B cell (primary cell): ENCODE results near the gene CDH13. TPM values are rescaled to one million over a fixed set of nuclear protein-coding genes. Genes with fewer than 3 reads are reported as not detected.

ENCODE experiments used
- ATAC-seq: fragments of 200-7000 bp; cut with Tn5 transposase; one replicate; pipeline ENCODE4 v1.10.0; 2021; ENCODE audit warnings: low read depth, mild to moderate bottlenecking, moderate number of reproducible peaks, moderate library complexity
- CTCF ChIA-PET: fragments of 350-600 bp; sonication (Branson Sonifier 250); formaldehyde crosslinking; loops from one replicate; lab custom pipeline; 2021; ENCODE audit warnings: antibody characterized with exemption, inconsistent platforms; lab: Charles Lee
- POLR2A ChIA-PET: fragments of 350-600 bp; sonication (Branson Sonifier 250); formaldehyde crosslinking; loops from one replicate; lab custom pipeline; 2021; ENCODE audit warnings: antibody characterized with exemption; lab: Charles Lee
- DNase-seq: peaks from one replicate; pipeline ENCODE4 v3.0.0; 2013
- H2AFZ ChIP-seq: 2 replicates; pipeline ENCODE4 v1.6.1; 2012; ENCODE audit warnings: mild to moderate bottlenecking, low read depth, low read length; ENCODE audit not compliant: insufficient read depth, poor library complexity, severe bottlenecking
- H3K27ac ChIP-seq, 2 donors: 1 replicate in 1 of 2; 2 replicates in 1 of 2; pipeline ENCODE4 v1.5.1; 2012 to 2013; ENCODE audit warnings: low read length in 2 of 2, mild to moderate bottlenecking in 2 of 2, moderate library complexity in 1 of 2
- H3K27me3 ChIP-seq, 4 experiments: fragments of 200-600 bp in 1 of 4; sonication (generic) in 1 of 4; replicated peaks in 1 of 4; 1 replicate in 2 of 4; 2 replicates in 2 of 4; pipeline versions ENCODE4 v1.6.1 to v1.7.0; 2013 to 2016; ENCODE audit warnings: low read length in 3 of 4, mild to moderate bottlenecking in 2 of 4, mixed read lengths in 1 of 4, moderate library complexity in 1 of 4; ENCODE audit not compliant: insufficient read depth in 4 of 4, control insufficient read depth in 3 of 4; ENCODE audit errors: control extremely low read depth in 1 of 4
- H3K36me3 ChIP-seq, 2 experiments: replicated peaks in 1 of 2; 1 replicate in 1 of 2; 2 replicates in 1 of 2; pipeline versions ENCODE4 v1.6.1 to v1.7.1; 2013; ENCODE audit warnings: low read length in 1 of 2; ENCODE audit not compliant: insufficient read depth in 2 of 2, control insufficient read depth in 1 of 2; ENCODE audit errors: control extremely low read depth in 1 of 2, extremely low read depth in 1 of 2
- H3K4me1 ChIP-seq, 2 donors: fragments of 200-600 bp in 1 of 2; sonication (generic) in 1 of 2; 1 replicate in 1 of 2; 2 replicates in 1 of 2; pipeline versions ENCODE4 v1.5.1 to v1.6.1; 2013 to 2017; ENCODE audit warnings: low read length in 2 of 2; ENCODE audit not compliant: control insufficient read depth in 2 of 2, insufficient read depth in 2 of 2
- H3K4me2 ChIP-seq: replicated peaks from 2 replicates; pipeline ENCODE3; 2012; ENCODE audit warnings: mild to moderate bottlenecking, low read depth, low read length; ENCODE audit not compliant: poor library complexity, severe bottlenecking
- H3K4me3 ChIP-seq, 5 experiments: fragments of 200-600 bp in 1 of 5; sonication (generic) in 1 of 5; 1 replicate in 3 of 5; 2 replicates in 2 of 5; pipeline versions ENCODE4 v1.5.1 to v1.7.0; 2011 to 2016; ENCODE audit warnings: low read length in 4 of 5, mild to moderate bottlenecking in 4 of 5, low read depth in 2 of 5, control low read depth in 1 of 5, moderate library complexity in 1 of 5; ENCODE audit not compliant: insufficient read depth in 1 of 5; ENCODE audit errors: control extremely low read depth in 1 of 5, extremely low read depth in 1 of 5
- H3K79me2 ChIP-seq: fragments of 200-600 bp; sonication (generic); one replicate; pipeline ENCODE4 v1.6.0; 2016; ENCODE audit warnings: low read length; ENCODE audit not compliant: control insufficient read depth, insufficient read depth
- H3K9ac ChIP-seq: fragments of 200-600 bp; sonication (generic); 2 replicates; pipeline ENCODE4 v1.6.1; 2017; ENCODE audit warnings: mild to moderate bottlenecking, low read length, moderate library complexity
- H3K9me3 ChIP-seq, 3 donors: one replicate each; pipeline versions ENCODE4 v1.6.1 to v1.7.1; 2013; ENCODE audit warnings: low read length in 2 of 3; ENCODE audit not compliant: control insufficient read depth in 2 of 3, insufficient read depth in 1 of 3; ENCODE audit errors: control extremely low read depth in 1 of 3
- H4K20me1 ChIP-seq: 2 replicates; pipeline ENCODE4 v1.6.0; 2012; ENCODE audit warnings: mild to moderate bottlenecking, low read length; ENCODE audit not compliant: insufficient read depth, control insufficient read depth, poor library complexity, severe bottlenecking
- H3K27ac Mint-ChIP-seq: one replicate; pipeline ENCODE4 v1.8.0; 2021; ENCODE audit warnings: mixed read lengths
- H3K27me3 Mint-ChIP-seq: one replicate; pipeline ENCODE4 v1.8.0; 2021; ENCODE audit warnings: mixed read lengths
- H3K4me1 Mint-ChIP-seq: one replicate; pipeline ENCODE4 v1.8.0; 2021; ENCODE audit warnings: mixed read lengths
- H3K4me3 Mint-ChIP-seq: one replicate; pipeline ENCODE4 v1.8.0; 2021; ENCODE audit warnings: mixed read lengths
- H3K9me3 Mint-ChIP-seq: one replicate; pipeline ENCODE4 v1.8.0; 2022; ENCODE audit warnings: mixed read lengths; ENCODE audit not compliant: insufficient read depth
- EZH2 ChIP-seq: IDR thresholded peaks from 2 replicates; pipeline ENCODE4 v1.6.1; 2012; ENCODE audit warnings: borderline replicate concordance, low read depth, mild to moderate bottlenecking, moderate library complexity, low read length; ENCODE audit not compliant: insufficient read depth, poor library complexity, severe bottlenecking
- whole genome bisulfite sequencing: methylation state at CpG from one replicate; pipeline ENCODE4 v1.1.5; 2013; ENCODE audit warnings: missing lambda C conversion rate; ENCODE audit not compliant: insufficient coverage; 5-methylcytosine and 5-hydroxymethylcytosine counted together
- intact Hi-C: fragments of 100-400 bp; cut with micrococcal nuclease; formaldehyde crosslinking; loops from one replicate; pipeline ENCODE4 v1.10.0; 2022
- polyA plus RNA-seq: library from polyadenylated mRNA; depleted of rRNA; stranded (reverse); fragments of >200 nt; gene quantifications from 2 replicates; pipeline ENCODE4 v1.2.3, GENCODE V29; 2012
- total RNA-seq, 2 donors: library from RNA; stranded (reverse); fragments of 120-200 nt in 1 of 2; gene quantifications; 1 replicate in 1 of 2; 2 replicates in 1 of 2; pipeline versions ENCODE4 v1.2.3 to v1.2.4, GENCODE V29; 2013 to 2022
- TF ChIP-seq, protein P1 (sequence below): fragments of 200-600 bp; IDR thresholded peaks from one replicate; pipeline ENCODE4 v1.8.0; 2022; ENCODE audit warnings: antibody characterized with exemption, mild to moderate bottlenecking

Gene CDH13
- total and polyA plus RNA-seq, 2 donors (not counting 1 experiment from before 2014, with no cell fraction given) = not detected

DNA sequence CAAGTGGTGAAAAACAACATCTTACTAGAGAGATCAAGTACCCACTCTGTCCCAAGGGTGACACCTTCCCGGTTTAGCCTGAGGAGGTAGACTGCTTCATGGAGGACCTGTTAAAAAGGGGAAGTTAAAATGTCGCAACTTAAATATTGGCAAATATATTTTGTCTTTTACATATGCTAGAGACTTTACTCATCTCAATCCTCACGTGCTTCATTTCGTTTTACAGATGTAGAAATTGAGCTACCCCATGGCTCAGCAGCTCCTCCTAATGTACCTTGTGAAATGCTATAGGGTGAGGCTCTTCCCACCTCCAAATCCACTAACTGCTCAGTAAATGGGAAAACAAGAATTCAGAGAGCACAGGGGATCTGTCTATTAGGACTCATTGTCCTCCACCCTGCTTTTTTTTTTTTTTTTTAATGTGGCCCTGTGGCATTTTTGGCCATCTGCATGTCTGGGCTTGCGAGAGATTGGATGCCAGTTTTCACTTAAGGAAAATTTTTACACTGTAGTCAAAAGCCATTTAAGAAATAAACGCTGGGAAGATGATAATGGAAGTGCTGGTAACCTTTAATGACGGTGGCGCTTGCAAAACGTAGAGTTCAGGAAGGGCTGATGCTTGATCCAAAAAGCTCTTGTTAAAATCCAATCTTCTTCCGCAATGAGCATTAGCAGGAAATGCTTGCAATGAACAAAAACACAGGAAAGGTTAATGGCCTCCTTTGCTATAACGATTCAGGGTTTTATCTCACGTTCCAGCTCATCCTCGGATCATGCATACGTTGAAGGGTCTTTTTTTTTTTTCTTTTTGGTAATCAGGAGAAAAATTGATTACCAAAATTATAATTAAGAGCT, 1220.8 kb downstream of the CDH13 start:
- Histone ChIP-seq H3K27me3 (no peaks in the 10 kb centered on the region), H3K9me3 (peaks cover 0 to 3% (median 0%) of the 10 kb centered on the region in 3 donors), H3K27ac (no peak overlapping the region), H3K36me3 (no peaks in the 10 kb centered on the region), H3K4me2 (peak overlapping the region; percentile 24), H2AFZ (peak overlapping the region; percentile 50), H3K4me3 (no peak overlapping the region), H3K9ac (no peak overlapping the region), H3K4me1 (peaks cover 28 to 35% of the 10 kb centered on the region in 2 donors), H3K79me2 (no peaks in the 10 kb centered on the region), H4K20me1 (no peaks in the 10 kb centered on the region)
- Mint-ChIP-seq H3K27ac (no peak overlapping the region), H3K27me3 (peaks cover 14% of the 10 kb centered on the region), H3K9me3 (no peaks in the 10 kb centered on the region), H3K4me1 (peaks cover 34% of the 10 kb centered on the region), H3K4me3 (no peak overlapping the region)
- TF ChIP-seq EZH2 = no peak
- TF ChIP-seq, protein P1, sequence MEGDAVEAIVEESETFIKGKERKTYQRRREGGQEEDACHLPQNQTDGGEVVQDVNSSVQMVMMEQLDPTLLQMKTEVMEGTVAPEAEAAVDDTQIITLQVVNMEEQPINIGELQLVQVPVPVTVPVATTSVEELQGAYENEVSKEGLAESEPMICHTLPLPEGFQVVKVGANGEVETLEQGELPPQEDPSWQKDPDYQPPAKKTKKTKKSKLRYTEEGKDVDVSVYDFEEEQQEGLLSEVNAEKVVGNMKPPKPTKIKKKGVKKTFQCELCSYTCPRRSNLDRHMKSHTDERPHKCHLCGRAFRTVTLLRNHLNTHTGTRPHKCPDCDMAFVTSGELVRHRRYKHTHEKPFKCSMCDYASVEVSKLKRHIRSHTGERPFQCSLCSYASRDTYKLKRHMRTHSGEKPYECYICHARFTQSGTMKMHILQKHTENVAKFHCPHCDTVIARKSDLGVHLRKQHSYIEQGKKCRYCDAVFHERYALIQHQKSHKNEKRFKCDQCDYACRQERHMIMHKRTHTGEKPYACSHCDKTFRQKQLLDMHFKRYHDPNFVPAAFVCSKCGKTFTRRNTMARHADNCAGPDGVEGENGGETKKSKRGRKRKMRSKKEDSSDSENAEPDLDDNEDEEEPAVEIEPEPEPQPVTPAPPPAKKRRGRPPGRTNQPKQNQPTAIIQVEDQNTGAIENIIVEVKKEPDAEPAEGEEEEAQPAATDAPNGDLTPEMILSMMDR = no peak
- CTCF ChIA-PET = interaction anchor here (0.9 kb wide), 1 partner anchor 11 kb away, joined by 3 read pairs; no protein-coding TSS in a partner anchor
- DNase-seq (no peak), ATAC-seq (no peak)
- intact Hi-C loops = no loop called here
- 100% methylated on average over 4 of the region's 14 CpGs for WGBS
- POLR2A ChIA-PET = no interaction called here

DNA sequence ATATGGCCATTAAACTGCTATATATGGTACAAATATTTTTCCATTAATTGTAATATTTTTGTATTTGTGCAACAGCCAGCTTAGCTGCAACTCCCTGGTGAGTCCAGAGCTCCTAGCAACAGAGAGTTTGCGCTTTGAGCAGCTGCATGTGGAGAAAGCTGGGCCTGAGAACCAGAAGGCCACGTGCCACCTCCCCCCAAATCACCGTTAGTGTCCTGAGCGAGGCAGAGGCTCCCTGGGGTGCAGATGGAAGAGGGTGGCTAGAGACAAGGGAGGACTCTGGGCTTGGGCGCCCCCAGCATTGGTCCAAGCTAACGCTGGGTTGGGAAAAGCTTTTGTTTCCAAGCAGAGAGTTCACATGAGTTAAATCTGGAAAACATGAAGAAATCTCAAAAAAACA, 1222.7 kb downstream of the CDH13 start:
- H3K27ac ChIP-seq = no peak overlapping the region
- H3K4me2 ChIP-seq = no peak overlapping the region
- peaks cover 16% of the 10 kb centered on the region for H3K4me1 Mint-ChIP-seq
- peaks cover 21% of the 10 kb centered on the region for H3K27me3 Mint-ChIP-seq
- no peak overlapping the region for H2AFZ ChIP-seq
- no peak overlapping the region for H3K9ac ChIP-seq
- ATAC-seq = no peak
- intact Hi-C loops = no loop called here
- WGBS = 100% methylated on average over 1 of the region's 6 CpGs
- H3K27ac Mint-ChIP-seq = no peak overlapping the region
- H3K4me3 Mint-ChIP-seq = no peak overlapping the region
- H3K4me1 ChIP-seq = peaks cover 10 to 18% of the 10 kb centered on the region in 2 donors
- no peak overlapping the region for H3K4me3 ChIP-seq
- no peak for DNase-seq
- TF ChIP-seq, protein P1 = no peak
- TF ChIP-seq EZH2 = no peak
- peaks cover 0 to 3% (median 1%) of the 10 kb centered on the region in 4 experiments for H3K27me3 ChIP-seq
- ChIA-PET CTCF (interaction anchor here (0.9 to 1.0 kb wide), 2 partner anchors 21 to 23 kb away, joined by 5 read pairs; no protein-coding TSS in a partner anchor), POLR2A (no interaction called here)
- peaks cover 0 to 6% (median 0%) of the 10 kb centered on the region in 3 donors for H3K9me3 ChIP-seq
- H4K20me1 ChIP-seq = no peaks in the 10 kb centered on the region
- no peaks in the 10 kb centered on the region for H3K79me2 ChIP-seq
- no peaks in the 10 kb centered on the region for H3K36me3 ChIP-seq
- H3K9me3 Mint-ChIP-seq = no peaks in the 10 kb centered on the region
